Activated CD8-positive, alpha-beta T cell treated with anti-CD3 and anti-CD28 coated beads, Interleukin-2, amount 10 ng/mL, durations not matched to agents 7 days and 5 days (primary cell): ENCODE data around the gene CDC42EP1. TPM values are rescaled to one million over a fixed set of nuclear protein-coding genes. Genes with fewer than 3 reads are reported as not detected.

Experiments used
- ATAC-seq: fragments of 150-1000 bp; cut with Tn5 transposase; one replicate; pipeline ENCODE4 v1.10.0; 2021; ENCODE audit warnings: moderate library complexity
- CTCF ChIA-PET: fragments of 350-600 bp; sonication (Branson Sonifier 250); formaldehyde crosslinking; loops from one replicate; lab custom pipeline; 2021; ENCODE audit warnings: antibody characterized with exemption; lab: Charles Lee
- POLR2A ChIA-PET: fragments of 350-600 bp; sonication (Branson Sonifier 250); formaldehyde crosslinking; loops from one replicate; lab custom pipeline; 2021; ENCODE audit warnings: antibody characterized with exemption; lab: Charles Lee
- DNase-seq: peaks from one replicate; pipeline ENCODE4 v3.0.0-alpha.2; 2020
- H3K27ac Mint-ChIP-seq: one replicate; pipeline ENCODE4 v1.8.0; 2021; ENCODE audit warnings: mild to moderate bottlenecking, mixed read lengths
- H3K27me3 Mint-ChIP-seq: one replicate; pipeline ENCODE4 v1.8.0; 2021; ENCODE audit warnings: low read depth, mixed read lengths
- H3K36me3 Mint-ChIP-seq: one replicate; pipeline ENCODE4 v1.8.0; 2021; ENCODE audit warnings: low read depth, mixed read lengths
- H3K4me1 Mint-ChIP-seq: one replicate; pipeline ENCODE4 v1.8.0; 2021; ENCODE audit warnings: low read depth, mixed read lengths
- H3K4me3 Mint-ChIP-seq: one replicate; pipeline ENCODE4 v1.8.0; 2021; ENCODE audit warnings: mild to moderate bottlenecking, mixed read lengths
- H3K9me3 Mint-ChIP-seq: one replicate; pipeline ENCODE4 v1.8.0; 2022; ENCODE audit warnings: mixed read lengths; ENCODE audit not compliant: insufficient read depth
- total RNA-seq, 2 experiments: library from RNA; stranded (reverse); gene quantifications; one replicate each; pipeline ENCODE4 v1.2.3, GENCODE V29; 2021

Gene CDC42EP1
- total RNA-seq, 2 experiments from 2014 or later: 0.13 to 0.21 TPM

DNA sequence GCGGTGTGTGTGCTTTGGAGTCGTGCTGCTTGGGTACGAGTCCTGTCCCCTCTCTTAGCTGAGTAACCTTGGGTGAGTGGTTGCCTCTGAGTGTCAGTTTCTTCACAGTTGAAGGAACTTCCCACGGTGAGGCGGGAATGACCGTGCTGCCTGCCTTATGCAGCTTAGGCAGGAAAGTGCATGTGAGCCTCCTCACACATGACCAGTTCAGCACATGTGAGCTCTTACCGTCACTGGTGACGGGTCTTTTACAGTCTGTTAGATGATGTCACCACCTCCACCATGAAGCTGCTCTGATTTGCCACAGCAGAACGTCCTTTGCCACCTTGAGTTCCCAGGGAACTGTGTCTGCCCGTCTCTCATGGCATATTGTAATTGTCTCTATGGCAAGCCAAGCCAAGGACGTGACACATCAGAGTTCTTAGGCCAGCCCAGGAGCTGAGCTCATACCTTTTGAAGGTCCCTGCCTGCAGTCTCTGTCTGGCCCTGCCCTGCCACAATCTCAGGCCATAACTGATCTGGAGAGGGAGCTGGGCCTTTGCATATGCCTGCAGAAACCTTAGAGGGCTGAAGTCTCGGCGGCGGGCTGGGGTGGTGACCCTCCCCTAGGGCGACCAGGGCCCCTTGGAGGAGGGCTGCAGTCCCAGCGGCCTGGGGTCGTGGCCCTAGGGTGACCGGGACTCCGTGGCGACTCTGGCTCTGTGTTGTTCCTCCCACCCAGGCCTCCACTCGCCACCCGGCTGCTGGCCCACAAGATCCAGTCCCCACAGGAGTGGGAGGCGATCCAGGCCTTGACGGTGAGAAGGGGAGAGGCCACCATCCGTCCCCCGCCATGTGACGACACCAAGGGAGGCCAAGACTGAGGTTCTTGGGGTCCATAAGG lies 56.2 kb downstream of the CDC42EP1 start:
- DNase-seq (no peak), ATAC-seq (no peak)
- H3K4me3 Mint-ChIP-seq: no peak overlapping the region
- no peak overlapping the region for H3K27ac Mint-ChIP-seq
- H3K27me3 Mint-ChIP-seq: no peaks in the 10 kb centered on the region
- CTCF ChIA-PET: interaction anchor here (1.1 to 2.8 kb wide), 2 partner anchors 9 to 10 kb away, joined by 3 to 13 read pairs; partner anchors contain the start of gene GGA1
- H3K4me1 Mint-ChIP-seq: peaks cover 14% of the 10 kb centered on the region
- POLR2A ChIA-PET: interaction anchor here (0.5 to 0.6 kb wide), 2 partner anchors 59 to 242 kb away, joined by 3 to 4 read pairs; no protein-coding TSS in a partner anchor
- H3K9me3 Mint-ChIP-seq: no peaks in the 10 kb centered on the region
- H3K36me3 Mint-ChIP-seq: peaks cover 35% of the 10 kb centered on the region

DNA sequence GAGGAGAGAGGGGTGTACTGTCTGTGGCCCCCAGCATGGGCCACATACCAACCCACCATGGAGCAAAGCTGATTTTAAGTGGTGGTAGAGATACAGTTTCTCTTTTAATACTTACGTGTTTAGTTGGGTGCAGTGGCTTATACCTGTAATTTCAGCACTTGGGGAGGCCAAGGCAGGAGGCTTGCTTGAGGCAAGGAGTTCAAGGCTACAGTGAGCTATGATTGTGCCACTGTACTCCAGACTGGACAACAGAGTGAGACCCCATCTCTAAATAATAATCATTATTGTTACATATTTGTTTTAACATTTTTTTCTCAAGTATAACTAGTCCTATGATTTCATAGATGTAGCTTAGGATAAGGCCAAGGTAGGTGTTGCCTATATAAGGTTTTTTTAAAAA lies 57.2 kb downstream of the CDC42EP1 start:
- CTCF ChIA-PET: interaction anchor here (0.7 to 12.7 kb wide), 5 partner anchors 10 to 783 kb away, joined by 3 to 261 read pairs (median 5); partner anchors contain the start of genes GGA1 and SH3BP1
- Mint-ChIP-seq H3K9me3 (no peaks in the 10 kb centered on the region), H3K27me3 (no peaks in the 10 kb centered on the region), H3K27ac (no peak overlapping the region), H3K36me3 (peaks cover 38% of the 10 kb centered on the region), H3K4me1 (peaks cover 13% of the 10 kb centered on the region), H3K4me3 (no peak overlapping the region)
- ATAC-seq (no peak), DNase-seq (no peak)
- POLR2A ChIA-PET: interaction anchor here (1.1 kb wide), 1 partner anchor 15 kb away, joined by 4 read pairs; no protein-coding TSS in a partner anchor

DNA sequence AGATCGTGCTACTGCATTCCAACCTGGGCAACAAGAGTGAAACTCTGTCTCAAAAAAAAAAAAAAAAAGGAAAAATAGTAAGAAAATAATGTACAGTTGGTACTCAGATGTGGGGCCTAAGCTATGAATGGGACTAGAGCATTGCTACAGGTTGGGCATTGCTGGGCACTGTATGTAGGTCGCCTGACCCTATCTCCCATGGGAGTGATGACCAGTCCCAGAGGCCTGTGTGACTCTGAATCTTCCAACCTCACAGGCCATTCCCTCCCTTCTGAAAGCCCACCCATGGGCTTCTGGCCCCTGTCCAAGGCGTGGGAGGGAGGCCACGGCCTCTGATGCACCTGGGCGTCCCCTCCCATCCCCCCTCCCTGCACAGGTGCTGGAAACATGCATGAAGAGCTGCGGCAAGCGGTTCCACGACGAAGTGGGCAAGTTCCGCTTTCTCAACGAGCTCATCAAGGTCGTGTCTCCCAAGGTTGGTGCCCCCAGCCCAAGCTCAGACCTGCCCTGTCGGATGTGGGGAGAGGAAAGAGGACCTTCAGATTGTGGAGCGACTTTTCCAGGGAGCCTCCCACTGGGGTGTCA lies 57.9 kb downstream of the CDC42EP1 start:
- ChIA-PET CTCF (interaction anchor here (0.7 to 12.7 kb wide), 5 partner anchors 9 to 783 kb away, joined by 3 to 261 read pairs (median 5); partner anchors contain the start of genes GGA1 and SH3BP1), POLR2A (interaction anchor here (0.5 to 1.1 kb wide), 2 partner anchors 15 to 883 kb away, joined by 4 read pairs; no protein-coding TSS in a partner anchor)
- Mint-ChIP-seq H3K36me3 (peaks cover 42% of the 10 kb centered on the region), H3K4me1 (peaks cover 12% of the 10 kb centered on the region), H3K4me3 (no peak overlapping the region), H3K9me3 (no peaks in the 10 kb centered on the region), H3K27me3 (no peaks in the 10 kb centered on the region), H3K27ac (no peak overlapping the region)
- DNase-seq (no peak), ATAC-seq (no peak)

- ChIA-PET CTCF (interaction anchor here (12.7 kb wide), 1 partner anchor 20 kb away, joined by 261 read pairs; the partner anchor contains the start of gene SH3BP1), POLR2A (interaction anchor here (1.5 kb wide), 1 partner anchor 56 kb away, joined by 3 read pairs; the partner anchor contains the start of gene LGALS1)
- Mint-ChIP-seq H3K27ac (no peak overlapping the region), H3K4me1 (peaks cover 10% of the 10 kb centered on the region), H3K9me3 (no peaks in the 10 kb centered on the region), H3K36me3 (peaks cover 43% of the 10 kb centered on the region), H3K4me3 (no peak overlapping the region), H3K27me3 (no peaks in the 10 kb centered on the region)
- ATAC-seq (no peak), DNase-seq (no peak)
These were observed 58.4 kb downstream of the CDC42EP1 start for GRCh38 chr22:37618674-37619073.

Other genes with a start within 250 kb of the CDC42EP1 start
- under 1 TPM; 0.05 to 0.08 TPM for gene ELFN2, start 133.0 kb upstream of the CDC42EP1 start, total RNA-seq
- 100 to 1,000 TPM; 227 to 232 TPM for gene MFNG, start 74.1 kb upstream of the CDC42EP1 start, total RNA-seq
- gene CARD10, start 41.1 kb upstream of the CDC42EP1 start, total RNA-seq: under 1 TPM in 1 of 2 experiments, not detected in 1; 0.31 TPM
- not detected for gene LGALS2, start 19.6 kb downstream of the CDC42EP1 start, total RNA-seq
- gene GGA1, start 48.4 kb downstream of the CDC42EP1 start, total RNA-seq: 10 to 100 TPM; 66.3 to 69.5 TPM
- 100 to 1,000 TPM; 216 to 218 TPM for gene SH3BP1, start 79.2 kb downstream of the CDC42EP1 start, total RNA-seq
- gene PDXP, start 98.2 kb downstream of the CDC42EP1 start, total RNA-seq: 10 to 100 TPM; 31.5 to 33.5 TPM
- gene LGALS1, start 115.2 kb downstream of the CDC42EP1 start, total RNA-seq: 1,000 to 10,000 TPM; 1,444 to 1,502 TPM
- 10 to 100 TPM; 42.6 to 45.3 TPM for gene NOL12, start 125.9 kb downstream of the CDC42EP1 start, total RNA-seq
- gene TRIOBP, start 136.6 kb downstream of the CDC42EP1 start, total RNA-seq: 10 to 100 TPM; 45.2 to 45.8 TPM
- gene GCAT, start 247.5 kb downstream of the CDC42EP1 start, total RNA-seq: 10 to 100 TPM; 14.3 to 18.3 TPM